Activated T-helper 9 cell treated with anti-CD3 and anti-CD28 coated beads, Interleukin-2, amount 50 U/mL, for 16 hours (primary cell): Measurements from ENCODE around the gene RAVER1.
A peak's percentile ranks its signal among the peaks of the same experiment; 100 is the strongest.
"Not testable (repeated sequence)": the region's sequence is repeated elsewhere in the genome, so short reads cannot be mapped to it uniquely, and the experiment has no call there.

Experiments
- DNase-seq: peaks from one replicate; pipeline ENCODE4 v3.0.0-alpha.2; 2020; ENCODE audit warnings: low read depth

RAVER1 gene

GRCh38 chr19:10332965-10333757 lies at the start of gene RAVER1:
RAVER1 (minus strand) TSS chr19:10333529; CDS start chr19:10333507, 22 bp downstream.
- peak; percentile 98 for DNase-seq

GRCh38 chr19:10383223-10383499 lies 49.8 kb upstream of the RAVER1 start:
- not testable (repeated sequence) for DNase-seq

- peak; percentile 89 for DNase-seq
These were observed 47.2 kb upstream of the RAVER1 start, which contains the start of gene TYK2 for GRCh38 chr19:10380313-10381102. TYK2 (minus strand) TSS chr19:10380572; CDS start chr19:10378406, 2,166 bp downstream.

GRCh38 chr19:10379880-10380312 lies 46.6 kb upstream of the RAVER1 start:
- no peak for DNase-seq

GRCh38 chr19:10378124-10378523 lies 44.8 kb upstream of the RAVER1 start:
- no peak for DNase-seq

GRCh38 chr19:10377140-10377640 lies 43.9 kb upstream of the RAVER1 start:
- DNase-seq: not testable (repeated sequence)

- no peak for DNase-seq
These were observed 41.6 kb upstream of the RAVER1 start for GRCh38 chr19:10374931-10375330.

GRCh38 chr19:10372690-10373089 lies 39.4 kb upstream of the RAVER1 start:
- DNase-seq: no peak

GRCh38 chr19:10368101-10368803 lies 34.9 kb upstream of the RAVER1 start:
- DNase-seq: no peak

GRCh38 chr19:10366950-10367512 lies 33.7 kb upstream of the RAVER1 start:
- DNase-seq: not testable (repeated sequence)

GRCh38 chr19:10365518-10365917 lies 32.2 kb upstream of the RAVER1 start:
- no peak for DNase-seq

GRCh38 chr19:10364644-10365043 lies 31.3 kb upstream of the RAVER1 start:
- no peak for DNase-seq

- DNase-seq: no peak
These were observed 30.5 kb upstream of the RAVER1 start for GRCh38 chr19:10363789-10364281.

GRCh38 chr19:10362259-10362658 lies 28.9 kb upstream of the RAVER1 start:
- no peak for DNase-seq

- no peak for DNase-seq
These were observed 28.3 kb upstream of the RAVER1 start for GRCh38 chr19:10361569-10362011.

GRCh38 chr19:10356431-10356830 lies 23.1 kb upstream of the RAVER1 start:
- DNase-seq: no peak

GRCh38 chr19:10353793-10354391 lies 20.6 kb upstream of the RAVER1 start:
- DNase-seq: no peak

- no peak for DNase-seq
These were observed 19.7 kb upstream of the RAVER1 start for GRCh38 chr19:10352764-10353671.

- no peak for DNase-seq
These were observed 13.2 kb upstream of the RAVER1 start for GRCh38 chr19:10346509-10346908.

- no peak for DNase-seq
These were observed 11.5 kb upstream of the RAVER1 start for GRCh38 chr19:10344780-10345179.
